Measurements from ENCODE around the gene NBDY.

DNA sequence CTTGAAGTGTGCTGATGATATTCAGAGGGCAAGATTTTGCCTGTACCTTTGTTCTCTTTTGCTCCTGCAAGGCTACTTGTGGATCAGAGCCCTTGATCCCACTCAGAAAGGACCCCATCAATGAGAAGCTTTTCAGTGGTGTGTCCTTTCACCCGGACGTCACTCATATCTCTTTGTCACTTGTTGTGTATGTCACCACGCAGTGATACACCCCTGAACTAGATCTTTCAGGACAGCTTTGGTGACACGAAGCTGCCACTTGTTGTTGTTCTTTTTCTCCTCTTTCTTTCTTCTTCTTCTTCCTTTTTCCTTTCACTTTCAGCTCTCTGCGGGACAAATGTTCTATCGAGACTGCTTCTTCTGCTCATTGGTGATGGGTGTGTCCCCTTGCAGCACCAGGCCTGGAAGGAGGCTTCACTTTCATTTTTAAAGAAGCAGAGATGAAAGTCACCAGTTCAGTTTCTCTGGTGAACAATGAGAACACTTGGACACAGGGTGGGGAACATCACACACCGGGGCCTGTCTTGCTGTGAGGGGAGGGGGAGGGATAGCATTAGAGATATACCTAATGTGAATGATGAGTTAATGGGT lies 83.6 kb downstream of the NBDY start:
- TF ChIP-seq POLR2A (IDR thresholded peaks at IDR 0.05), result no peak
- TF ChIP-seq, protein P1, sequence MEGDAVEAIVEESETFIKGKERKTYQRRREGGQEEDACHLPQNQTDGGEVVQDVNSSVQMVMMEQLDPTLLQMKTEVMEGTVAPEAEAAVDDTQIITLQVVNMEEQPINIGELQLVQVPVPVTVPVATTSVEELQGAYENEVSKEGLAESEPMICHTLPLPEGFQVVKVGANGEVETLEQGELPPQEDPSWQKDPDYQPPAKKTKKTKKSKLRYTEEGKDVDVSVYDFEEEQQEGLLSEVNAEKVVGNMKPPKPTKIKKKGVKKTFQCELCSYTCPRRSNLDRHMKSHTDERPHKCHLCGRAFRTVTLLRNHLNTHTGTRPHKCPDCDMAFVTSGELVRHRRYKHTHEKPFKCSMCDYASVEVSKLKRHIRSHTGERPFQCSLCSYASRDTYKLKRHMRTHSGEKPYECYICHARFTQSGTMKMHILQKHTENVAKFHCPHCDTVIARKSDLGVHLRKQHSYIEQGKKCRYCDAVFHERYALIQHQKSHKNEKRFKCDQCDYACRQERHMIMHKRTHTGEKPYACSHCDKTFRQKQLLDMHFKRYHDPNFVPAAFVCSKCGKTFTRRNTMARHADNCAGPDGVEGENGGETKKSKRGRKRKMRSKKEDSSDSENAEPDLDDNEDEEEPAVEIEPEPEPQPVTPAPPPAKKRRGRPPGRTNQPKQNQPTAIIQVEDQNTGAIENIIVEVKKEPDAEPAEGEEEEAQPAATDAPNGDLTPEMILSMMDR (IDR thresholded peaks at IDR 0.05), result no peak

All from uterus (tissue), 2 donors.